Hepatocyte (in vitro differentiated cells): Measurements from ENCODE around the gene BEND7. TPM values are rescaled to one million over a fixed set of nuclear protein-coding genes. Genes with fewer than 3 reads are reported as not detected.

Experiments used
- DNase-seq: peaks from one replicate; pipeline ENCODE4 v3.0.0-alpha.2; 2016; ENCODE audit warnings: low spot score
- H2AFZ ChIP-seq: fragments of 200-600 bp; sonication (generic); 2 replicates; pipeline ENCODE4 v1.6.0; 2016; ENCODE audit warnings: antibody characterized with exemption, mild to moderate bottlenecking
- H3K27ac ChIP-seq: fragments of 200-600 bp; sonication (generic); 2 replicates; pipeline ENCODE4 v1.5.1; 2016; ENCODE audit warnings: mild to moderate bottlenecking
- H3K27me3 ChIP-seq: fragments of 200-600 bp; sonication (generic); 2 replicates; pipeline ENCODE4 v1.6.1; 2016
- H3K36me3 ChIP-seq: fragments of 200-600 bp; sonication (generic); replicated peaks from 2 replicates; pipeline ENCODE4 v1.5.1; 2016; ENCODE audit warnings: low read depth; ENCODE audit not compliant: insufficient read depth
- H3K4me1 ChIP-seq: fragments of 200-600 bp; sonication (generic); 2 replicates; pipeline ENCODE4 v1.5.1; 2016; ENCODE audit warnings: mild to moderate bottlenecking, moderate library complexity; ENCODE audit not compliant: insufficient read depth
- H3K4me2 ChIP-seq: fragments of 200-600 bp; sonication (generic); 2 replicates; pipeline ENCODE4 v1.6.0; 2016
- H3K4me3 ChIP-seq: fragments of 200-600 bp; sonication (generic); 2 replicates; pipeline ENCODE4 v1.5.1; 2016; ENCODE audit warnings: mild to moderate bottlenecking
- H3K79me2 ChIP-seq: fragments of 200-600 bp; sonication (generic); 2 replicates; pipeline ENCODE4 v1.6.0; 2017; ENCODE audit warnings: mild to moderate bottlenecking
- H3K9me2 ChIP-seq: fragments of 200-600 bp; sonication (generic); replicated peaks from 2 replicates; pipeline ENCODE4 v1.6.0; 2017; ENCODE audit warnings: mild to moderate bottlenecking; ENCODE audit not compliant: insufficient read depth
- H3K9me3 ChIP-seq: fragments of 200-600 bp; sonication (generic); 2 replicates; pipeline ENCODE4 v1.5.1; 2016; ENCODE audit warnings: low read depth, mild to moderate bottlenecking
- H4K20me1 ChIP-seq: fragments of 200-600 bp; sonication (generic); 2 replicates; pipeline ENCODE4 v1.6.0; 2016; ENCODE audit warnings: mild to moderate bottlenecking; ENCODE audit not compliant: insufficient read depth, poor library complexity, severe bottlenecking
- EZH2 ChIP-seq: fragments of 200-600 bp; sonication (generic); IDR thresholded peaks from 2 replicates; pipeline ENCODE4 v1.6.1; 2016; ENCODE audit warnings: antibody characterized with exemption, mild to moderate bottlenecking, borderline replicate concordance
- EZH2phosphoT487 ChIP-seq: fragments of 200-600 bp; sonication (generic); IDR thresholded peaks from one replicate; pipeline ENCODE4 v1.6.1; 2018; ENCODE audit warnings: antibody characterized with exemption, mild to moderate bottlenecking, low read depth, moderate library complexity; ENCODE audit not compliant: unreplicated experiment, severe bottlenecking
- WGBS: methylation state at CpG from one replicate; pipeline ENCODE4 v1.1.6; 2016; ENCODE audit warnings: low lambda C conversion rate; ENCODE audit errors: missing lambda C conversion rate; 5-methylcytosine and 5-hydroxymethylcytosine counted together
- polyA plus RNA-seq: library from polyadenylated mRNA; unstranded; fragments of >200 nt; fragmentation: Nextera tagmentation; extraction: Ambion mirVana; gene quantifications from 2 replicates; pipeline ENCODE4 v1.2.1, GENCODE V29; 2016
- total RNA-seq: library from RNA; depleted of rRNA; stranded (reverse); fragments of >200 nt; gene quantifications from 2 replicates; pipeline ENCODE4 v1.2.3, GENCODE V29; 2014
- TF ChIP-seq, protein P1 (sequence below): fragments of 200-600 bp; sonication (generic); IDR thresholded peaks from 2 replicates; pipeline ENCODE4 v1.5.1; 2016; ENCODE audit warnings: antibody characterized with exemption, mild to moderate bottlenecking; ENCODE audit not compliant: poor library complexity

The BEND7 gene
- total and polyA plus RNA-seq, 2 experiments from 2014 or later = 7.6 to 8.2 TPM

GRCh38 chr10:13567030-13567429 is 38.2 kb upstream of the BEND7 start:
- H4K20me1 ChIP-seq = no peaks in the 10 kb centered on the region
- H3K79me2 ChIP-seq = no peaks in the 10 kb centered on the region
- H3K9me2 ChIP-seq = no peaks in the 10 kb centered on the region
- H3K27me3 ChIP-seq = no peaks in the 10 kb centered on the region
- H3K4me1 ChIP-seq = no peaks in the 10 kb centered on the region
- H3K9me3 ChIP-seq = no peaks in the 10 kb centered on the region
- 91% methylated on average over 1 of the region's 1 CpG for WGBS
- no peak for DNase-seq
- no peak overlapping the region for H2AFZ ChIP-seq
- no peak overlapping the region for H3K4me3 ChIP-seq
- no peak for TF ChIP-seq EZH2
- no peak for TF ChIP-seq EZH2phosphoT487
- TF ChIP-seq, protein P1, sequence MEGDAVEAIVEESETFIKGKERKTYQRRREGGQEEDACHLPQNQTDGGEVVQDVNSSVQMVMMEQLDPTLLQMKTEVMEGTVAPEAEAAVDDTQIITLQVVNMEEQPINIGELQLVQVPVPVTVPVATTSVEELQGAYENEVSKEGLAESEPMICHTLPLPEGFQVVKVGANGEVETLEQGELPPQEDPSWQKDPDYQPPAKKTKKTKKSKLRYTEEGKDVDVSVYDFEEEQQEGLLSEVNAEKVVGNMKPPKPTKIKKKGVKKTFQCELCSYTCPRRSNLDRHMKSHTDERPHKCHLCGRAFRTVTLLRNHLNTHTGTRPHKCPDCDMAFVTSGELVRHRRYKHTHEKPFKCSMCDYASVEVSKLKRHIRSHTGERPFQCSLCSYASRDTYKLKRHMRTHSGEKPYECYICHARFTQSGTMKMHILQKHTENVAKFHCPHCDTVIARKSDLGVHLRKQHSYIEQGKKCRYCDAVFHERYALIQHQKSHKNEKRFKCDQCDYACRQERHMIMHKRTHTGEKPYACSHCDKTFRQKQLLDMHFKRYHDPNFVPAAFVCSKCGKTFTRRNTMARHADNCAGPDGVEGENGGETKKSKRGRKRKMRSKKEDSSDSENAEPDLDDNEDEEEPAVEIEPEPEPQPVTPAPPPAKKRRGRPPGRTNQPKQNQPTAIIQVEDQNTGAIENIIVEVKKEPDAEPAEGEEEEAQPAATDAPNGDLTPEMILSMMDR = no peak
- no peaks in the 10 kb centered on the region for H3K36me3 ChIP-seq
- H3K27ac ChIP-seq = no peak overlapping the region
- H3K4me2 ChIP-seq = no peak overlapping the region

DNA sequence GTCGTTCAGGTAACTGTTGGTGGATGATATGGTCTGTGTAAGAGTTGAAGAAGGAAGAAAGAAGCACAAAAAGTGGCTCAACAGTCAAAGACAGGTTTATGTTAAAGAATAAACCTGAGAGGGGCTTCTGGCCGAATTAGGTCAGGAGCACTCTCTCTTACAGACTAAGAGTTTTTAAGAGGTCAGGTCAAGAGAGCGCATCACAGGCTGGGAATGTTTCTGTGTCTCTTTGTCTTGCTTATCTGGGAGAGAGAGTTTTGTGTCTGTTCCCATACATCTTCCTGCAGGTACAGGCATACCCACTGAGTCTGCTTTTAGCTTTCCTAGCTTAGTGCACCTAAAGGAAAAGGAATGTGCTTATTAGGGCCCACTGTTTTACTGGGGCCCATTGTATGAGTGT is 35.8 kb upstream of the BEND7 start:
- Histone ChIP-seq H3K36me3 (no peaks in the 10 kb centered on the region), H3K4me1 (no peaks in the 10 kb centered on the region), H3K27ac (no peak overlapping the region), H3K9me2 (no peaks in the 10 kb centered on the region), H3K79me2 (no peaks in the 10 kb centered on the region), H3K4me2 (no peak overlapping the region), H2AFZ (no peak overlapping the region), H3K4me3 (no peak overlapping the region), H3K27me3 (no peaks in the 10 kb centered on the region), H4K20me1 (no peaks in the 10 kb centered on the region), H3K9me3 (no peaks in the 10 kb centered on the region)
- TF ChIP-seq EZH2phosphoT487 = no peak
- no peak for TF ChIP-seq EZH2
- TF ChIP-seq, protein P1 = no peak
- WGBS = 86% methylated on average over 3 of the region's 3 CpGs
- no peak for DNase-seq

- no peak overlapping the region for H2AFZ ChIP-seq
- TF ChIP-seq, protein P1 = no peak
- TF ChIP-seq EZH2phosphoT487 (no peak), EZH2 (no peak)
- no peaks in the 10 kb centered on the region for H3K9me2 ChIP-seq
- no peaks in the 10 kb centered on the region for H3K4me1 ChIP-seq
- no peak for DNase-seq
- no peaks in the 10 kb centered on the region for H3K27me3 ChIP-seq
- H3K36me3 ChIP-seq = no peaks in the 10 kb centered on the region
- no peak overlapping the region for H3K27ac ChIP-seq
- no peaks in the 10 kb centered on the region for H3K9me3 ChIP-seq
- no peaks in the 10 kb centered on the region for H3K79me2 ChIP-seq
- H3K4me3 ChIP-seq = no peak overlapping the region
- H4K20me1 ChIP-seq = no peaks in the 10 kb centered on the region
- WGBS = 95% methylated on average over 11 of the region's 11 CpGs
- H3K4me2 ChIP-seq = no peak overlapping the region
Observed at GRCh38 chr10:13563481-13564445, 34.9 kb upstream of the BEND7 start.
